Brain pericyte (primary cell): ENCODE results near the gene PPARA.

ENCODE experiments used
- DNase-seq: peaks from one replicate; pipeline ENCODE4 v3.0.0-alpha.2; 2012; ENCODE audit warnings: low read depth, low spot score

The PPARA gene

DNA sequence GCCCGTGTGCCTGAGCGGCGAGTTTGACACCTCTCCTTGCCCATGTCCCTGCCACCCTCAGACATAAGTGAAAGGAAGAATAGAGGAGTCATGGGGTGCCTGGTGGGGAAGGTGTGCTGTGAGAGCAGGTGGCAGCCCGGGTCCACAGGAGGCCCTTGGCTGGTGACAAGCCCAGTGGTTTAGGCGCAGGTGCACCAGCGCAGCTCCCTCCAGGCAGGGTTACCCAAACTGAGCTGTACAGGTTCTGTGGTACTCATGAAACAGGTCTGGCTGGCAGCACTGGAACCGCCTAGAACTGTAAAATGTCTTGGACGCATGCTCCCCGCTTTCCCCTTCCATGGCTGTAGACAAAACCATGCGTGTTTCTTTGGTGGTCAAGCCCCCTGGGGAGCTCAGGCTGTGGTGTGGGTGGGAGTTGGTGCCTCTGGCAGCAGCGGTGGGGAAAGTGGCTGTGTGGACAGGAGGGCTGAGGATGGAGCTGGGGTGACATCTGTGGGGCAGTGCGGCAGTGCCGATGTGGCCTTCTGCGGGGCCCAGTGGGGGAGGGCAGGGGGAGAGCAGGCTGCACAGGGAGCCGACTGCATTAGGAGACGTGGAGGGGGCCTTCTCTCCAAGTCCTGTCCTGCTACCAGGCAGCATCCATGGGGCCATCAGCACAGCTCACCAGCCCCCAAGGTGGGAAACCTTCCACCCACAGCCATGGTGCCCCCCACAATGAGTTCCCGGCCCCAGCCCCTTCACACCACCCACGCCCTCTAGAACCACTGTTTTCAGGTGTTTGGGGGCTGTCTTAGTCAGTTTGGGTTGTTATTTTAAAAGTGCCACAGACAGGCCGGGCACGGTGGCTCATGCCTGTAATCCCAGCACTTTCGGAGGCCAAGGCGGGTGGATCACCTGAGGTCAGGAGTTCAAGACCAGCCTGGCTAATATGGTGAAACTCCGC, 140.8 kb downstream of the PPARA start:
- DNase-seq: no peak

DNA sequence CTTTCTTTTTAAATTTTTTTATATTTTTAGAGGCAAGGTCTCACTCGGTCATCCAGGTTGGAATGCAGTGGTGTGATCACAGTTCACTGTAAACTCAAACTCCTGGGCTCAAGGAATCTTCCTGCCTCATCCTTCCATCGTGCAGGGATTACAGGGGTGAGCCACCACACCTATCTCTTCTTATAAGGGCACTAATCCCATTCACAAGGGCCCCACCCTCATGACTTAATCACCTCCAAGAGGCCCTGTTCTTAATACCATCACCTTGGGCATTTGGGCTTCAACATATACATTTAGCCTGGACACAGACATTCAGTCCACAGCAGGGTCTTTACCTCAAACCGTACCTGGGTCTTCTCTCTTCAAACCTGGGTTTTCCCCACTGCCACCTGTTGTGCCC, 141.8 kb downstream of the PPARA start:
- DNase-seq: no peak

DNA sequence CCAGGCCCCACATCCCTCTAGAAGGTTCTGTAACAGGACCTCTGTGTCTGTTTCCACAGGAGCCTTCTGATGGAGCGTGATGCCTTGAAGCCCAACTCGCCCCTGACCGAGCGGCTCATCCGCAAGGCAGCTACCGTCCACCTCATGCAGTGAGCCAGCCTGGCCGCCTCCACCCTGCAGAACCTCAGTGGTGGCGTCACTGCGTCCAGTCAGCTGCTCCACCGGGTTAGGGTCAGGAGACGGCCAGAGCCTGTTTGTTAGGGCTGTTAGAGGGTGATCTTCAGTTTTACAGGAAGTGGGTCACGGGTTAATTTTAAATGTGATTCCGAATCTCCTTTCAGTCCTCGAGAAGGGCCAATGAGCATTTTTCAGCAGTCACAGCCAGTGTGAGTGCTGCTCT, 142.4 kb downstream of the PPARA start:
- DNase-seq: no peak
